Pancreas (tissue), 10 donors: ENCODE measurements around the gene AFAP1L2. TPM values are rescaled to one million over a fixed set of nuclear protein-coding genes. Genes with fewer than 3 reads are reported as not detected.
A peak's percentile ranks its signal among the peaks of the same experiment; 100 is the strongest.

Experiments
- ATAC-seq, 4 donors: fragments of 200-7000 bp; cut with Tn5 transposase; one replicate each; pipeline versions ENCODE4 v1.8.0 to v1.9.1; 2020; ENCODE audit warnings: mild to moderate bottlenecking in 4 of 4, moderate library complexity in 4 of 4
- DNase-seq, 6 donors: peaks; one replicate each; pipeline ENCODE4 v3.0.0-alpha.2; 2020
- FAIRE-seq: peaks from 2 replicates; lab custom pipeline; 2012; peaks lifted over from hg19 to GRCh38; lab: Jason Lieb, UNC
- H3K27ac ChIP-seq, 4 donors: fragments of 200-600 bp; sonication (generic); 1 replicate in 3 of 4; 2 replicates in 1 of 4; pipeline versions ENCODE4 v1.5.0 to v1.8.0; 2020
- H3K27me3 ChIP-seq, 4 donors: fragments of 200-600 bp; one replicate each; pipeline ENCODE4 v1.8.0; 2021
- H3K36me3 ChIP-seq, 3 donors: fragments of 200-600 bp; sonication (generic) in 1 of 3; one replicate each; pipeline versions ENCODE4 v1.5.0 to v1.8.0; 2020 to 2021
- H3K4me1 ChIP-seq, 3 donors: fragments of 200-600 bp; one replicate each; pipeline ENCODE4 v1.8.0; 2021
- H3K4me3 ChIP-seq, 4 donors: fragments of 200-600 bp; sonication (generic) in 2 of 4; one replicate each; pipeline versions ENCODE4 v1.5.0 to v1.8.0; 2020 to 2021
- H3K9me3 ChIP-seq, 4 donors: fragments of 200-600 bp; one replicate each; pipeline ENCODE4 v1.8.0; 2021
- WGBS, 2 donors: extraction: QIAGEN DNeasy Blood & Tissue Kit; methylation state at CpG; one replicate each; pipeline ENCODE4 v1.1.7; 2013; 5-methylcytosine and 5-hydroxymethylcytosine counted together
- intact Hi-C, 3 donors: fragments of 100-400 bp; cut with DNase I; formaldehyde crosslinking; loops; one replicate each; pipeline versions ENCODE4 v1.11.1 to v1.14.2; 2022
- polyA plus RNA-seq, 2 donors: library from polyadenylated mRNA; stranded (reverse); fragments of 200-250 nt; gene quantifications; one replicate each; pipeline ENCODE4 v1.2.3, GENCODE V29; 2013
- total RNA-seq, 6 donors: library from RNA; stranded (reverse); fragmentation: NEBNext Ultra II Directional in 4 of 6; extraction: Animal tissue kit (Norgen Biotek cat#: 25700) in 4 of 6; gene quantifications; one replicate each; pipeline versions ENCODE4 v1.2.1 to v1.2.4, GENCODE V29; 2021 to 2023
- TF ChIP-seq, protein P1 (sequence below), 4 donors: fragments of 200-600 bp; sonication (generic) in 3 of 4; IDR thresholded peaks; one replicate each; pipeline versions ENCODE4 v1.5.0 to v1.8.0; 2021; ENCODE audit warnings: antibody characterized with exemption in 4 of 4
- donor health status: healthy with polysubstance abuse.
- donor health status: DM: no; HTN: no; CAD: no; lungs with moderate emphysema.
- donor health status: DM: no; HTN: no; CAD: no.
- donor health status: control.
- donor health status: control.
- donor health status: Bipolar disorder and iron deficiency.
- donor health status: DM: yes; HTN: yes; CAD: no.
- donor health status: DM: no; HTN: no; CAD: no.
- donor health status: DM: no; HTN: no; CAD: no.
- donor health status: DM: yes; HTN: yes; CAD: no.

Gene AFAP1L2
- total and polyA plus RNA-seq, 8 donors: 3.3 to 19.9 (median 5.3) TPM

DNA sequence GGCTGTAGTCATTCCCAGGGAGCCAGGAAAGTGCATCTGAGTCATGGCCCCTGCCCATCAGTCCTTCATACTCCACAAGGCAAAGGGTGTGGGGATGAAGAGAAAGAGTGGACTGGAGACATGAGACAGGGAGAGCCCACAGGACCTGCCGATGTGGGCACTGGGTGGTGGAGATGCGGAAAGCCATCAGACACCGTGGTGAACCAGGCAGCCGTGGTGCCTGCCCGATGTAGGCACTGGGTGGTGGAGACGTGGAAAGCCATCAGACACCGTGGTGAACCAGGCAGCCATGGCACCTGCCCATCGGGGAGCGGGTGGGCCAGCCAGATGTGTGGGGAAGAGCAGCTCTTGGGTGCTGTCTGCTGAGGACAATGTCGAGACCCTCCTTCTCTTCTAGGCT is 58.6 kb downstream of the AFAP1L2 start:
- Histone ChIP-seq H3K9me3 (no peaks in the 10 kb centered on the region), H3K27me3 (no peaks in the 10 kb centered on the region), H3K4me1 (peaks cover 0 to 3% (median 0%) of the 10 kb centered on the region in 3 donors), H3K4me3 (no peak overlapping the region), H3K27ac (no peak overlapping the region), H3K36me3 (no peaks in the 10 kb centered on the region)
- DNase-seq (no peak), ATAC-seq (no peak), FAIRE-seq (no peak)
- TF ChIP-seq, protein P1, sequence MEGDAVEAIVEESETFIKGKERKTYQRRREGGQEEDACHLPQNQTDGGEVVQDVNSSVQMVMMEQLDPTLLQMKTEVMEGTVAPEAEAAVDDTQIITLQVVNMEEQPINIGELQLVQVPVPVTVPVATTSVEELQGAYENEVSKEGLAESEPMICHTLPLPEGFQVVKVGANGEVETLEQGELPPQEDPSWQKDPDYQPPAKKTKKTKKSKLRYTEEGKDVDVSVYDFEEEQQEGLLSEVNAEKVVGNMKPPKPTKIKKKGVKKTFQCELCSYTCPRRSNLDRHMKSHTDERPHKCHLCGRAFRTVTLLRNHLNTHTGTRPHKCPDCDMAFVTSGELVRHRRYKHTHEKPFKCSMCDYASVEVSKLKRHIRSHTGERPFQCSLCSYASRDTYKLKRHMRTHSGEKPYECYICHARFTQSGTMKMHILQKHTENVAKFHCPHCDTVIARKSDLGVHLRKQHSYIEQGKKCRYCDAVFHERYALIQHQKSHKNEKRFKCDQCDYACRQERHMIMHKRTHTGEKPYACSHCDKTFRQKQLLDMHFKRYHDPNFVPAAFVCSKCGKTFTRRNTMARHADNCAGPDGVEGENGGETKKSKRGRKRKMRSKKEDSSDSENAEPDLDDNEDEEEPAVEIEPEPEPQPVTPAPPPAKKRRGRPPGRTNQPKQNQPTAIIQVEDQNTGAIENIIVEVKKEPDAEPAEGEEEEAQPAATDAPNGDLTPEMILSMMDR (IDR thresholded peaks at IDR 0.05): no peak
- 95 to 96% methylated on average over 10 of the region's 10 CpGs for WGBS, 2 donors
- intact Hi-C loops: no loop called here

DNA sequence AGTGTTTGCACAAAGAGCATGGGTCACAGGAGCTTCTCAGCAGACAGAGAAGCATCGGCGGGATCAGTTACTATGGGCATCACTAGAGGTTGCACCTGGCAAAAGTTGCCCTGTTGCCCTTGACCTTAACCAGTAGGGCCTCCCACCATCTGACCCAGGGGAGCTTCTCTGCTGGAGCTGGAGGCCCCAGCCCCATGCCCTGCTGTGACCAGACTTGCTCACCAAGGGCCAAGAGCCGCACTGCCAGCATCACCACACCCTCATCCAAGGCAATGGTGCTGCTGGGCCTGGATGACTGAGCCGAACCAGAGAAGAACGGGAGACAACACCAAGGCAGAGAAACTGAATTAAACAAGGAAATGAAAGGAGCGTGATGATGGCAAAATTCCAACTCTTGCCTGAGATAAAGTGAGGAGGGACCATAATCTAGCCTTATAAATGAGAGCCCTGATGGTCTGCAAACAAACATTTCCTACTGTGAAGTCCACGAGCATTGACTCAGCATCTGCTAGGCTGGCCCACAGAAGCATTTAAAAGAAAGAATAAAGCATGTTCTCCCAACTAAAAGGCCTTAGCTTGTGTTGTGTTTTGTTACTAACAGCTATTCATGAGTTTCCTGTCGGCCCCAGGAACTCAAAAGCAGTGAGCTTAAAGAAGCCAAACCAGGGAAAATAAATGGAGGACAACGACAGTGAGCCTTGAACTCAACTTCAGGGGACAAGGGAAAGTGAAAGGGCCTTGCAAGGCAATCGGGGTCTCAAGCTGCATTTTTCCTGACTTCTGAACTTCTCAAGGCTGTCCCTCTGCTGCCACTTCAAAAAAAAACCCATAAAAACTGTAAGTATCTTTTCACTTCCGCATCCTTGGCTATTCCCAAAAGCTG is 60.4 kb downstream of the AFAP1L2 start:
- TF ChIP-seq, protein P1 (IDR thresholded peaks at IDR 0.05): no peak
- FAIRE-seq: no peak
- Histone ChIP-seq H3K27me3 (no peaks in the 10 kb centered on the region), H3K27ac (no peak overlapping the region), H3K9me3 (no peaks in the 10 kb centered on the region), H3K4me3 (no peak overlapping the region), H3K36me3 (no peaks in the 10 kb centered on the region), H3K4me1 (peaks cover 0 to 3% (median 0%) of the 10 kb centered on the region in 3 donors)
- no peak for DNase-seq
- no peak for ATAC-seq
- 72 to 78% methylated on average over 11 of the region's 11 CpGs for WGBS, 2 donors
- intact Hi-C loops: no loop called here

DNA sequence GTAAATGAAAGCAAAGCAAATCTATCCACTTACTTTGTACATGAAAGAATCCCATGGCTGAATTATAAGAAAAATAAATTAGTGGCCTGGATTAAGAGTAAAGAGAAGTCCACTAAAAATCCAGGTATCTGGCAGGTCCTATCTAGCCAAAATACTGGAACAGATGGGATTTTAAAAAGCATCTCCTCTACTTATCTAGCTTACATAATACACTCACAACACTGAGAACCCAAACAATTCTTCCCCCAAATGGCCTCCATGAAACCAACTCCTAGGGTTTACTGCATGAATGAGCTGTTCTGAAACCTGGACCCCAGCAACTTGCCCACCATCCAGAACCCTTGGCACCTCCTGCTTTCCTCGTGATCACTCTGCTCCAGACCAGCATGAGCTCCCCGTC is 61.3 kb downstream of the AFAP1L2 start:
- H3K4me3 ChIP-seq: no peak overlapping the region
- intact Hi-C loops: no loop called here
- H3K36me3 ChIP-seq: no peaks in the 10 kb centered on the region
- ATAC-seq (no peak), FAIRE-seq (no peak), DNase-seq (no peak)
- WGBS, 2 donors: 94 to 96% methylated on average over 2 of the region's 2 CpGs
- TF ChIP-seq, protein P1 (IDR thresholded peaks at IDR 0.05): no peak
- H3K9me3 ChIP-seq: no peaks in the 10 kb centered on the region
- H3K27ac ChIP-seq: no peak overlapping the region
- H3K27me3 ChIP-seq: no peaks in the 10 kb centered on the region
- H3K4me1 ChIP-seq: peaks cover 0 to 3% (median 0%) of the 10 kb centered on the region in 3 donors

DNA sequence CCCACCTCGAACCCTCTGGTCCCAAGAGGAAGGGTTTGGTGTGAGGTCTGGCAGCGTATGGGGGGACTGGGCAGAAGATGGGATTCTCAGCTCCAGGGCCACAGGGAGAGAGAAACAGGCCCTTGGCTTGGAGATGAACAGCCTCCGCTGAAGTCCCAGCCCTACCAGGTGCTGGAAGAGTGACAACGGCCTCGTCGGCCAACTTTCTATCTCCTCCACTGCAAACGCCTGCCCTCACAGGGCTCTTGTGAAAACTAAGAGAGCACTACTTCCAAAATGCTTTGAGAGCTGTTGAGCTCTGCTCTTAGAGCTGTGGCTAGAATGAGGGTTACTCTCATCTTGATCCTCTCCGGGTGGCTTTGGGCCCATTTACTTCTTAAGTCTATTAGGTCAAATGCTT is 63.5 kb downstream of the AFAP1L2 start:
- no peak overlapping the region for H3K4me3 ChIP-seq
- H3K36me3 ChIP-seq: no peaks in the 10 kb centered on the region
- DNase-seq: peak in 1 of 6 donors; percentile 24
- no peak for FAIRE-seq
- H3K4me1 ChIP-seq: peaks cover 0 to 3% (median 0%) of the 10 kb centered on the region in 3 donors
- no peaks in the 10 kb centered on the region for H3K9me3 ChIP-seq
- 90 to 93% methylated on average over 8 of the region's 8 CpGs for WGBS, 2 donors
- H3K27ac ChIP-seq: no peak overlapping the region
- intact Hi-C loops: no loop called here
- no peak for ATAC-seq
- H3K27me3 ChIP-seq: no peaks in the 10 kb centered on the region
- TF ChIP-seq, protein P1 (IDR thresholded peaks at IDR 0.05): no peak
